GM12874 (cell line): ENCODE measurements around the gene UBASH3A.
A peak's percentile ranks its signal among the peaks of the same experiment; 100 is the strongest.

ENCODE experiments used
- CTCF ChIP-seq: IDR thresholded peaks from 2 replicates; pipeline ENCODE4 v1.5.1; 2011; ENCODE audit warnings: low read depth, mild to moderate bottlenecking, control low read depth, low read length, moderate library complexity; ENCODE audit not compliant: insufficient read depth

UBASH3A gene

GRCh38 chr21:42379426-42380215, 24.1 kb upstream of the UBASH3A start:
- TF ChIP-seq CTCF: no peak

GRCh38 chr21:42381347-42381984, 22.2 kb upstream of the UBASH3A start:
- TF ChIP-seq CTCF: peak; percentile 73

GRCh38 chr21:42382915-42383314, 20.8 kb upstream of the UBASH3A start:
- TF ChIP-seq CTCF: no peak

- no peak for TF ChIP-seq CTCF
Measured at GRCh38 chr21:42383331-42383730, 20.4 kb upstream of the UBASH3A start.

GRCh38 chr21:42384156-42384945, 19.4 kb upstream of the UBASH3A start:
- TF ChIP-seq CTCF: no peak

- TF ChIP-seq CTCF: no peak
Measured at GRCh38 chr21:42384989-42385388, 18.7 kb upstream of the UBASH3A start.

- no peak for TF ChIP-seq CTCF
Measured at GRCh38 chr21:42385619-42386018, 18.1 kb upstream of the UBASH3A start.
